Measurements from ENCODE around the gene TAOK2.
"Not testable (repeated sequence)": the region's sequence is repeated elsewhere in the genome, so short reads cannot be mapped to it uniquely, and the experiment has no call there.

Gene TAOK2

GRCh38 chr16:29973384-29974246, at the start of gene TAOK2:
Gene TAOK2, plus strand, starts transcription at chr16:29973868. Its CDS starts 3,905 bp downstream, at chr16:29977773.
- peak; percentile 86 for DNase-seq

- no peak for DNase-seq
These were observed 48.4 kb upstream of the TAOK2 start for GRCh38 chr16:29925105-29925756.

- peak; percentile 89 for DNase-seq
These were observed 47.6 kb upstream of the TAOK2 start, which contains the start of gene KCTD13 for GRCh38 chr16:29925781-29926710. Gene KCTD13, minus strand, starts transcription at chr16:29926226. Its CDS starts 193 bp downstream, at chr16:29926033.

- no peak for DNase-seq
These were observed 47.0 kb upstream of the TAOK2 start for GRCh38 chr16:29926711-29927052.

- DNase-seq = no peak
These were observed 46.4 kb upstream of the TAOK2 start for GRCh38 chr16:29927070-29927905.

- DNase-seq = not testable (repeated sequence)
These were observed 41.9 kb upstream of the TAOK2 start for GRCh38 chr16:29931750-29932149.

GRCh38 chr16:29940656-29941055, 33.0 kb upstream of the TAOK2 start:
- DNase-seq = no peak

- no peak for DNase-seq
These were observed 29.5 kb upstream of the TAOK2 start for GRCh38 chr16:29943846-29944799.

GRCh38 chr16:29947897-29948296, 25.8 kb upstream of the TAOK2 start:
- no peak for DNase-seq

GRCh38 chr16:29950806-29951461, 22.7 kb upstream of the TAOK2 start:
- DNase-seq = no peak

- no peak for DNase-seq
These were observed 21.9 kb upstream of the TAOK2 start for GRCh38 chr16:29951625-29952365.

GRCh38 chr16:29958756-29959155, 14.9 kb upstream of the TAOK2 start:
- no peak for DNase-seq

- DNase-seq = no peak
These were observed 14.4 kb upstream of the TAOK2 start for GRCh38 chr16:29959293-29959692.

GRCh38 chr16:29959821-29960220, 13.8 kb upstream of the TAOK2 start:
- DNase-seq = not testable (repeated sequence)

- DNase-seq = no peak
These were observed 12.6 kb upstream of the TAOK2 start for GRCh38 chr16:29961127-29961478.

- DNase-seq = peak; percentile 91
These were observed 12.0 kb upstream of the TAOK2 start, which contains the start of gene TMEM219 for GRCh38 chr16:29961479-29962343. Gene TMEM219, plus strand, starts transcription at chr16:29962079. Its CDS starts 1,065 bp downstream, at chr16:29963144.

- DNase-seq = no peak
These were observed 11.2 kb upstream of the TAOK2 start for GRCh38 chr16:29962344-29962994.

All from activated CD4-positive, alpha-beta T cell treated with anti-CD3 and anti-CD28 coated beads for 1 hour (primary cell).